ENCODE measurements around the gene LIPC. TPM values are rescaled to one million over a fixed set of nuclear protein-coding genes. Genes with fewer than 3 reads are reported as not detected.

The LIPC gene
- total RNA-seq, 1 experiment from 2014 or later, result not detected

GRCh38 chr15:58445865-58446264 lies 14.1 kb downstream of the LIPC start:
- Histone ChIP-seq H3K4me2 (ENCODE audit: low read length) (no peak overlapping the region), H3K79me2 (ENCODE audit: insufficient read depth, low read length) (no peaks in the 10 kb centered on the region), H3K27ac (ENCODE audit: low read depth, low read length) (no peak overlapping the region), H3K9me2 (ENCODE audit: insufficient read depth) (no peaks in the 10 kb centered on the region), H3K9me3 (ENCODE audit: control insufficient read depth in 1 of 2, insufficient read depth in 1 of 2, low read depth in 1 of 2, low read length in 2 of 2) (no peaks in the 10 kb centered on the region), H3K9ac (ENCODE audit: low read length) (no peak overlapping the region), H2AFZ (ENCODE audit: low read depth, low read length, poor library complexity, severe bottlenecking) (no peak overlapping the region), H4K20me1 (ENCODE audit: insufficient read depth) (no peaks in the 10 kb centered on the region), H3K36me3 (ENCODE audit: control insufficient read depth in 1 of 2, insufficient read depth in 2 of 2, low read length in 2 of 2) (no peaks in the 10 kb centered on the region), H3K4me1 (ENCODE audit: control insufficient read depth in 1 of 2, insufficient read depth in 2 of 2, low read length in 2 of 2) (peaks cover 19 to 23% of the 10 kb centered on the region in 2 experiments), H3K4me3 (replicated peaks in 1 of 2; ENCODE audit: low read depth in 1 of 2, low read length in 2 of 2) (no peak overlapping the region), H3K27me3 (ENCODE audit: insufficient read depth, low read length) (no peaks in the 10 kb centered on the region)
- POLR2A ChIA-PET, result no interaction called here
- DNase-seq (ENCODE audit: low read depth, low spot score), result no peak
- RAD21 ChIA-PET (ENCODE audit: low non-redundant PET in 1 of 2, low total read pairs in 2 of 2, uncharacterized antibody in 2 of 2, unreplicated experiment in 2 of 2), result no interaction called here
- BruUV-seq (replicated peaks), result no TSS peak
- CTCF ChIA-PET, result no interaction called here
- intact Hi-C loops (cut with micrococcal nuclease), result no loop called here
- no peak for TF ChIP-seq SP1 (IDR thresholded peaks at IDR 0.05; ENCODE audit: low read depth)
- TF ChIP-seq POLR2A (IDR thresholded peaks at IDR 0.05; ENCODE audit: borderline replicate concordance, extremely low read depth, insufficient read depth, insufficient read length), result no peak
- TF ChIP-seq TCF7L2 (IDR thresholded peaks at IDR 0.05; ENCODE audit: borderline replicate concordance, extremely low read depth, insufficient read depth, insufficient read length), result no peak
- no peak for TF ChIP-seq RAD21 (IDR thresholded peaks at IDR 0.05; ENCODE audit: low read depth)
- no peak for TF ChIP-seq MAX (IDR thresholded peaks at IDR 0.05)
- TF ChIP-seq REST (IDR thresholded peaks at IDR 0.05; ENCODE audit: low read depth), result no peak
- no peak for ATAC-seq

GRCh38 chr15:58446521-58446920 lies 14.7 kb downstream of the LIPC start:
- H3K27me3 ChIP-seq (ENCODE audit: insufficient read depth, low read length), result no peaks in the 10 kb centered on the region
- H3K36me3 ChIP-seq (ENCODE audit: control insufficient read depth in 1 of 2, insufficient read depth in 2 of 2, low read length in 2 of 2), result no peaks in the 10 kb centered on the region
- no peak overlapping the region for H3K9ac ChIP-seq (ENCODE audit: low read length)
- intact Hi-C loops (cut with micrococcal nuclease), result no loop called here
- H3K4me3 ChIP-seq (replicated peaks in 1 of 2; ENCODE audit: low read depth in 1 of 2, low read length in 2 of 2), result no peak overlapping the region
- ATAC-seq (no peak), DNase-seq (ENCODE audit: low read depth, low spot score) (no peak)
- no peak overlapping the region for H3K4me2 ChIP-seq (ENCODE audit: low read length)
- RAD21 ChIA-PET (ENCODE audit: low non-redundant PET in 1 of 2, low total read pairs in 2 of 2, uncharacterized antibody in 2 of 2, unreplicated experiment in 2 of 2), result no interaction called here
- BruUV-seq (replicated peaks), result no TSS peak
- H3K4me1 ChIP-seq (ENCODE audit: control insufficient read depth in 1 of 2, insufficient read depth in 2 of 2, low read length in 2 of 2), result peaks cover 13 to 17% of the 10 kb centered on the region in 2 experiments
- no peak overlapping the region for H3K27ac ChIP-seq (ENCODE audit: low read depth, low read length)
- H3K9me2 ChIP-seq (ENCODE audit: insufficient read depth), result no peaks in the 10 kb centered on the region
- POLR2A ChIA-PET, result no interaction called here
- H4K20me1 ChIP-seq (ENCODE audit: insufficient read depth), result no peaks in the 10 kb centered on the region
- H2AFZ ChIP-seq (ENCODE audit: low read depth, low read length, poor library complexity, severe bottlenecking), result no peak overlapping the region
- H3K9me3 ChIP-seq (ENCODE audit: control insufficient read depth in 1 of 2, insufficient read depth in 1 of 2, low read depth in 1 of 2, low read length in 2 of 2), result no peaks in the 10 kb centered on the region
- H3K79me2 ChIP-seq (ENCODE audit: insufficient read depth, low read length), result no peaks in the 10 kb centered on the region
- CTCF ChIA-PET, result no interaction called here
- no peak for TF ChIP-seq POLR2A (IDR thresholded peaks at IDR 0.05; ENCODE audit: borderline replicate concordance, extremely low read depth, insufficient read depth, insufficient read length)
- TF ChIP-seq SRF (IDR thresholded peaks at IDR 0.05; ENCODE audit: low read depth), result no peak
- no peak for TF ChIP-seq ZBTB33 (IDR thresholded peaks at IDR 0.05; ENCODE audit: extremely low read depth, insufficient replicate concordance, low read length)
- TF ChIP-seq EGR1 (IDR thresholded peaks at IDR 0.05; ENCODE audit: low read depth), result no peak
- no peak for TF ChIP-seq RAD21 (IDR thresholded peaks at IDR 0.05; ENCODE audit: low read depth)
- TF ChIP-seq ZNF274 (IDR thresholded peaks at IDR 0.05; ENCODE audit: low read depth, low read length), result no peak
- no peak for TF ChIP-seq SP1 (IDR thresholded peaks at IDR 0.05; ENCODE audit: low read depth)
- no peak for TF ChIP-seq CEBPB (IDR thresholded peaks at IDR 0.05; ENCODE audit: low read depth)
- no peak for TF ChIP-seq TCF7L2 (IDR thresholded peaks at IDR 0.05; ENCODE audit: borderline replicate concordance, extremely low read depth, insufficient read depth, insufficient read length)
- TF ChIP-seq FOSL1 (IDR thresholded peaks at IDR 0.05; ENCODE audit: low read depth), result no peak
- TF ChIP-seq EZH2phosphoT487 (IDR thresholded peaks at IDR 0.05; ENCODE audit: borderline replicate concordance), result no peak
- TF ChIP-seq ZFX (IDR thresholded peaks at IDR 0.05), result no peak
- TF ChIP-seq SIN3A (IDR thresholded peaks at IDR 0.05; ENCODE audit: low read depth), result no peak
- no peak for TF ChIP-seq ATF3 (IDR thresholded peaks at IDR 0.05)
